Esophagus muscularis mucosa (tissue), 3 donors: Measurements from ENCODE around the gene TNRC6C.

ENCODE experiments used
- POLR2AphosphoS5 ChIP-seq, 2 donors: sonication (generic); formaldehyde crosslinking; IDR thresholded peaks; one replicate each; pipeline ENCODE4 v1.6.1; 2017; ENCODE audit warnings: antibody characterized with exemption in 2 of 2
- TF ChIP-seq, protein P1 (sequence below), 3 experiments: fragments of 200-600 bp in 2 of 3; fragments of 450-650 bp in 1 of 3; sonication (generic) in 2 of 3; IDR thresholded peaks; one replicate each; pipeline ENCODE4 v1.5.1; 2017 to 2019; ENCODE audit warnings: antibody characterized with exemption in 3 of 3, mild to moderate bottlenecking in 2 of 3, moderate library complexity in 1 of 3

DNA sequence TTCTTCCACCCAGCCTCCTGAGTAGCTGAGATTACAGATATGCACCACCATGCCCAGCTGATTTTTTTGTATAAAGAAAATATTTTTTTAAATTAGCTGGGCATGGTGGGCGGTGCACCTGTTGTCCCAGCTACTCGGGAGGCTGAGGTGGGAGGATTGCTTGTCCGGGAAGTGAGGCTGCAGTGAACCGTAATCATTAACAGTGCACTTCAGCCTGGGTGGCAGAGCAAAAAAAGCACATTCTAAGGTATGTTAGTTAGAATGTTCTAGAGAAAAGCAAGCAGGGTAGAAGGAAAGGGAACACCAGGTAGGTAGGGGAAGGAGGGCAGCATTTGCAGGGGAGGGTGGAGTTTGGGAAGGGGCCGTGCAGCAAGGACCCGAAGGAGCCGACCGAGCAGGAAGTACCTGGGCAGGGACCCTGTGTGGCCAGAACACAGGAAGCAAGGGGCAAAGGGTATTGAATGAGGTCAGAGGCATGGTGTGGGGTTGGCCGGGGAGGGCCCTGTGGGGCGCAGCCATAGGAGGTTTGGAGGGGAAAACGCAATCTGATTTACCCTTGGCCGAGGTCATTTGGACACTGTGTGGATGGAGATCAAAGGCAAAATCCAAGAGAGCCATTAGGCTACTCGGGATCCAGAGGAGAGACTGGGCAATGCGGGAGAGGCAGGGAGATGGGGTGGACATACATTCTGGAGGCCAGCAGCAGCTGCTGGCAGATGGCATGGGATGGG, 189.9 kb downstream of the TNRC6C start:
- TF ChIP-seq, protein P1, sequence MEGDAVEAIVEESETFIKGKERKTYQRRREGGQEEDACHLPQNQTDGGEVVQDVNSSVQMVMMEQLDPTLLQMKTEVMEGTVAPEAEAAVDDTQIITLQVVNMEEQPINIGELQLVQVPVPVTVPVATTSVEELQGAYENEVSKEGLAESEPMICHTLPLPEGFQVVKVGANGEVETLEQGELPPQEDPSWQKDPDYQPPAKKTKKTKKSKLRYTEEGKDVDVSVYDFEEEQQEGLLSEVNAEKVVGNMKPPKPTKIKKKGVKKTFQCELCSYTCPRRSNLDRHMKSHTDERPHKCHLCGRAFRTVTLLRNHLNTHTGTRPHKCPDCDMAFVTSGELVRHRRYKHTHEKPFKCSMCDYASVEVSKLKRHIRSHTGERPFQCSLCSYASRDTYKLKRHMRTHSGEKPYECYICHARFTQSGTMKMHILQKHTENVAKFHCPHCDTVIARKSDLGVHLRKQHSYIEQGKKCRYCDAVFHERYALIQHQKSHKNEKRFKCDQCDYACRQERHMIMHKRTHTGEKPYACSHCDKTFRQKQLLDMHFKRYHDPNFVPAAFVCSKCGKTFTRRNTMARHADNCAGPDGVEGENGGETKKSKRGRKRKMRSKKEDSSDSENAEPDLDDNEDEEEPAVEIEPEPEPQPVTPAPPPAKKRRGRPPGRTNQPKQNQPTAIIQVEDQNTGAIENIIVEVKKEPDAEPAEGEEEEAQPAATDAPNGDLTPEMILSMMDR (IDR thresholded peaks at IDR 0.05) = no peak
- no peak for TF ChIP-seq POLR2AphosphoS5 (IDR thresholded peaks at IDR 0.05)
